ENCODE measurements around the gene ANAPC10.

Gene ANAPC10

DNA sequence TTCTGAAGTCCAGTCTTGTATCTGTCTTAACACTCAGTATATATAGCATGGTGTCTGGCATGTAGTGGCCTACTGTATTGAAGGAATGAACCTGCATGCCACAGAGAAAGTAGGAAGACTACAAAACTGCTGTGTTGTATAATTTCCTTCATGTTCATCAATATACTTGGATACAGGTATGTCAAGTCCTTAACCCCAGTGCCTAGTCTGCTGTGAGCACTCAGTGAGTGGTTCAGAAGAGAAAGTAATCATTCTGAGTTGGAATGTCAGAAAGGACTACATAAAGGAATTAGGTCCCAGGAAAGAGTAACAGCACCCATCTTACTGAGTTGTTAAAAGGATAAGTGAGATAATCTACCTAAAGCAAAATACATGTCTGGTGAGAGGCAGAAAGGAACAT lies 32.1 kb upstream of the ANAPC10 start:
- TF ChIP-seq FOXM1 (IDR thresholded peaks at IDR 0.05; ENCODE audit: borderline replicate concordance, low read depth) (no peak), EGR1 (IDR thresholded peaks at IDR 0.05) (no peak), TEAD4 (IDR thresholded peaks at IDR 0.05) (no peak), CREB1 (IDR thresholded peaks at IDR 0.05; ENCODE audit: low read depth) (no peak), CEBPB (IDR thresholded peaks at IDR 0.05) (no peak), RAD21 (IDR thresholded peaks at IDR 0.05; ENCODE audit: low read depth) (no peak), TAF1 (IDR thresholded peaks at IDR 0.05; ENCODE audit: low read depth) (no peak), EP300 (IDR thresholded peaks at IDR 0.05; ENCODE audit: borderline replicate concordance) (no peak), YY1 (IDR thresholded peaks at IDR 0.05; ENCODE audit: low read depth) (no peak), ZBTB7A (IDR thresholded peaks at IDR 0.05; ENCODE audit: low read depth) (no peak), NFIC (IDR thresholded peaks at IDR 0.05) (no peak), TCF12 (IDR thresholded peaks at IDR 0.05; ENCODE audit: low read depth) (no peak)
- TF ChIP-seq, protein P1, sequence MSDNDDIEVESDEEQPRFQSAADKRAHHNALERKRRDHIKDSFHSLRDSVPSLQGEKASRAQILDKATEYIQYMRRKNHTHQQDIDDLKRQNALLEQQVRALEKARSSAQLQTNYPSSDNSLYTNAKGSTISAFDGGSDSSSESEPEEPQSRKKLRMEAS (IDR thresholded peaks at IDR 0.05) = no peak
- TF ChIP-seq, protein P2, sequence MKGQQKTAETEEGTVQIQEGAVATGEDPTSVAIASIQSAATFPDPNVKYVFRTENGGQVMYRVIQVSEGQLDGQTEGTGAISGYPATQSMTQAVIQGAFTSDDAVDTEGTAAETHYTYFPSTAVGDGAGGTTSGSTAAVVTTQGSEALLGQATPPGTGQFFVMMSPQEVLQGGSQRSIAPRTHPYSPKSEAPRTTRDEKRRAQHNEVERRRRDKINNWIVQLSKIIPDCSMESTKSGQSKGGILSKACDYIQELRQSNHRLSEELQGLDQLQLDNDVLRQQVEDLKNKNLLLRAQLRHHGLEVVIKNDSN (IDR thresholded peaks at IDR 0.05) = no peak
- TF ChIP-seq, protein P3, sequence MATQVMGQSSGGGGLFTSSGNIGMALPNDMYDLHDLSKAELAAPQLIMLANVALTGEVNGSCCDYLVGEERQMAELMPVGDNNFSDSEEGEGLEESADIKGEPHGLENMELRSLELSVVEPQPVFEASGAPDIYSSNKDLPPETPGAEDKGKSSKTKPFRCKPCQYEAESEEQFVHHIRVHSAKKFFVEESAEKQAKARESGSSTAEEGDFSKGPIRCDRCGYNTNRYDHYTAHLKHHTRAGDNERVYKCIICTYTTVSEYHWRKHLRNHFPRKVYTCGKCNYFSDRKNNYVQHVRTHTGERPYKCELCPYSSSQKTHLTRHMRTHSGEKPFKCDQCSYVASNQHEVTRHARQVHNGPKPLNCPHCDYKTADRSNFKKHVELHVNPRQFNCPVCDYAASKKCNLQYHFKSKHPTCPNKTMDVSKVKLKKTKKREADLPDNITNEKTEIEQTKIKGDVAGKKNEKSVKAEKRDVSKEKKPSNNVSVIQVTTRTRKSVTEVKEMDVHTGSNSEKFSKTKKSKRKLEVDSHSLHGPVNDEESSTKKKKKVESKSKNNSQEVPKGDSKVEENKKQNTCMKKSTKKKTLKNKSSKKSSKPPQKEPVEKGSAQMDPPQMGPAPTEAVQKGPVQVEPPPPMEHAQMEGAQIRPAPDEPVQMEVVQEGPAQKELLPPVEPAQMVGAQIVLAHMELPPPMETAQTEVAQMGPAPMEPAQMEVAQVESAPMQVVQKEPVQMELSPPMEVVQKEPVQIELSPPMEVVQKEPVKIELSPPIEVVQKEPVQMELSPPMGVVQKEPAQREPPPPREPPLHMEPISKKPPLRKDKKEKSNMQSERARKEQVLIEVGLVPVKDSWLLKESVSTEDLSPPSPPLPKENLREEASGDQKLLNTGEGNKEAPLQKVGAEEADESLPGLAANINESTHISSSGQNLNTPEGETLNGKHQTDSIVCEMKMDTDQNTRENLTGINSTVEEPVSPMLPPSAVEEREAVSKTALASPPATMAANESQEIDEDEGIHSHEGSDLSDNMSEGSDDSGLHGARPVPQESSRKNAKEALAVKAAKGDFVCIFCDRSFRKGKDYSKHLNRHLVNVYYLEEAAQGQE (IDR thresholded peaks at IDR 0.05; ENCODE audit: low read depth) = no peak

DNA sequence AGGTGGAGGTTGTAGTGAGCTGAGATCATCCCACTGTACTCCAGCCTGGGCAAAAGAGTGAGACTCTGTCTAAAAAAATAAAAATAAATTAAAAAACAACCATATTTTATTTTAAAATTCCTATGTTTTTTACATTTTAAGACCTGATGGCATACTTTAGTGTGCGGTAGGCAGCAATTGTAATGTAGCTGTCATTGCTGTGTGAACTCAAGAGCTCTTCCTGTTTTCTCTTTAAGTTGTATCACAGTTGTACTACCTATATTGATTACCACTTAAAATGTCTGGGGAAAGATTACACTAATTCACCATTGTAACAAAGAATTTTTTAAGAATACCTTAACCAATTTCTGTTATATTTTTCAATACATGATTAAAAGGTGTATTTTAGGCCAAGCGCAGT lies 27.4 kb upstream of the ANAPC10 start:
- TF ChIP-seq FOXM1 (IDR thresholded peaks at IDR 0.05; ENCODE audit: borderline replicate concordance, low read depth) (no peak), TEAD4 (IDR thresholded peaks at IDR 0.05) (no peak), EP300 (IDR thresholded peaks at IDR 0.05; ENCODE audit: borderline replicate concordance) (no peak), TCF12 (IDR thresholded peaks at IDR 0.05; ENCODE audit: low read depth) (no peak), RAD21 (IDR thresholded peaks at IDR 0.05; ENCODE audit: low read depth) (no peak)

DNA sequence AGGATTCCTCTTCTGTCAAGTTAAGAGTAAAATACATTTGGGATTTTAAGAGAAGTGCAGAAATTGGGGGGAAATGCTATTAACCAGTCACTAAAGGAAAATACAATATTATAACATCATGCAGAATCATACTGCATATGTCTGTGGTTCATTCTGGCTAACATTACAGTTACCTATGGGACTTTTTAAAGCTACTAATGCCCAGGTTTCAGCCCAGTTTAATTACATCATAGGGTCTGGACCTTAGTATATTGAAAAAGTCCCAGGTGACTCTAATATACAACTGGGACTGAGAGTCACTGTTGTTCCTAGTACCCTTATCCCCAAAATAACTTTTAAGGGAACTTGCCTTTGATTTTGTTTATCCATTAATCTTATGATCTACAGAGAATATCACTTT lies 10.1 kb upstream of the ANAPC10 start:
- TF ChIP-seq YY1 (IDR thresholded peaks at IDR 0.05; ENCODE audit: low read depth) (no peak), RAD21 (IDR thresholded peaks at IDR 0.05; ENCODE audit: low read depth) (no peak), EGR1 (IDR thresholded peaks at IDR 0.05) (no peak), EP300 (IDR thresholded peaks at IDR 0.05; ENCODE audit: borderline replicate concordance) (no peak), CREB1 (IDR thresholded peaks at IDR 0.05; ENCODE audit: low read depth) (no peak), CEBPB (IDR thresholded peaks at IDR 0.05) (no peak), TEAD4 (IDR thresholded peaks at IDR 0.05) (no peak), TAF1 (IDR thresholded peaks at IDR 0.05; ENCODE audit: low read depth) (no peak), ZBTB7A (IDR thresholded peaks at IDR 0.05; ENCODE audit: low read depth) (no peak), NFIC (IDR thresholded peaks at IDR 0.05) (no peak), FOXM1 (IDR thresholded peaks at IDR 0.05; ENCODE audit: borderline replicate concordance, low read depth) (no peak)
- TF ChIP-seq, protein P1 (IDR thresholded peaks at IDR 0.05) = no peak
- TF ChIP-seq, protein P2 (IDR thresholded peaks at IDR 0.05) = no peak
- TF ChIP-seq, protein P3 (IDR thresholded peaks at IDR 0.05; ENCODE audit: low read depth) = no peak

DNA sequence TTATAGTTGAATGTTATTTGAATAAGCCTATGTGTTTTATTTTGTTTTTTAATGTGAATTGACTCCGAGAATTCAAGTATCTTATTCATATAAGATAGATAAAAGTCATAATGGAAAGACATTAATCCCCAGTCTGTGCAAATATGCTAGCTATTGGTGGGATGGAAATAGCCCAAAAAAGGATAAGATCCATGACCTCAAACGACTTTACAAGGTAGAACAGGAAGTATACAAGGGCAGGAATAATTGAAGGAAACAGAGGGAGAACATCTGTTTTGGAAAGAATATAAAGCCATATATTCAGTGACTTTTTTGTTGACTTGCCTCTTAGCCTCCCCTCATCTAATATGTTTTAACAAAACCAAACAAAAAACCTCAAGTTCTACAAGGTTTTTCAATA lies 9.1 kb upstream of the ANAPC10 start:
- no peak for TF ChIP-seq TCF12 (IDR thresholded peaks at IDR 0.05; ENCODE audit: low read depth)
- TF ChIP-seq, protein P2 (IDR thresholded peaks at IDR 0.05) = no peak
- TF ChIP-seq RAD21 (IDR thresholded peaks at IDR 0.05; ENCODE audit: low read depth) = no peak

DNA sequence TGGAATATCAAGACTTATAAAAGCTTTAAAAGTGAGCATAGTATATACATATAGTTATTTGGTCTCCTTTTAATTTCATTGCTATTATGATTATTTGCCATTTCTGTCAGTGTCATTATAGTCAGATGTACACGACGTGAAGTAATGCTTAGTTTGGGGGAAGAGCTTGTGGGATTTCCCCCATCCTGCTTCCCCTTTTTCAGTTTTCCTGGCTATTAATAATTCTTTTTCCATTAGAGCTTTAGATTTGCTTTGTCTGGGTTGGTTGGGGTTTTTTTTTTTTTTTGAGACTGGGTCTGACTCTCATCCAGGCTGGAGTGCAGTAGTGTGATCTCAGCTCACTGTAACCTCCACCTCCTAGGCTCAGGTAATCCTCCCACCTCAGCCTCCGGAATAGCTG lies 5.5 kb upstream of the ANAPC10 start:
- TF ChIP-seq YY1 (IDR thresholded peaks at IDR 0.05; ENCODE audit: low read depth) = no peak
- TF ChIP-seq, protein P3 (IDR thresholded peaks at IDR 0.05; ENCODE audit: low read depth) = no peak
- TF ChIP-seq, protein P2 (IDR thresholded peaks at IDR 0.05) = no peak
